ENCODE data around the gene LRGUK.

The LRGUK gene

DNA sequence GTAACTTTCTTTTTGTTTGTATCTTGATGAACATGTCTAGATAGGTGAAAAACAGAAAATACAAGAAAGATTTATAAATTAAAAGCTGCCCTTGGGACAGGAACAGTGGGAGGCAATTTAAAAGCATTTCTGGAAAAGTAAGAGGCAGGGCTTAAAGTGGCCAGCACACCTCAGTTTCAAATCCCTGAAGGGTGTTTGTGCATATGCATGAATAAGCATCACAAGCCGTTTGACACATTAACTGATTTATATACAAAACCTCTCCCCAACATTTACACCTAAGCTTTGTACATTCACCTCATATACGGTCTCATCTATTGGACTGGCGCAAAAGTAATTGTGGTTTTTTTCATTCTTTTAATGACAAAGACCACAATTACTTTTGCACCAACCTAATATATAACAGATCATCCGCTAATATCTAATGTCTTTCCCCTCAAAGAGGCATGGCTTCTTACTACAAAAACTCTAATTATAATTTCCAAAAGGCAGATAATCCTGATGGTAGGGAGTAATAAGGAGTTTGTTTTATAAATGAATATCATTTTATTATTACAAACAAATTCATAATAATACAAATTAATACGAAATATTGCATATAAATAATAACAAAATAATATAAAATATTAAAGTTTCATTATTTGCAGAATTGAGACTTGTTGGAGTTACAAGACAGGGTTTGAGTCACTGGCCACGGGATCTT, 48.3 kb downstream of the LRGUK start:
- Histone ChIP-seq H3K36me3 (replicated peaks) (no peaks in the 10 kb centered on the region), H3K27me3 (replicated peaks) (no peaks in the 10 kb centered on the region), H3K27ac (no peak overlapping the region), H3K4me3 (ENCODE audit: low read depth, low read length) (no peak overlapping the region)
- in situ Hi-C loops (cut with HindIII; ENCODE audit: low pct_ligation_motif_present, low sequenced_read_pairs) = no loop called here
- TF ChIP-seq, protein P1, sequence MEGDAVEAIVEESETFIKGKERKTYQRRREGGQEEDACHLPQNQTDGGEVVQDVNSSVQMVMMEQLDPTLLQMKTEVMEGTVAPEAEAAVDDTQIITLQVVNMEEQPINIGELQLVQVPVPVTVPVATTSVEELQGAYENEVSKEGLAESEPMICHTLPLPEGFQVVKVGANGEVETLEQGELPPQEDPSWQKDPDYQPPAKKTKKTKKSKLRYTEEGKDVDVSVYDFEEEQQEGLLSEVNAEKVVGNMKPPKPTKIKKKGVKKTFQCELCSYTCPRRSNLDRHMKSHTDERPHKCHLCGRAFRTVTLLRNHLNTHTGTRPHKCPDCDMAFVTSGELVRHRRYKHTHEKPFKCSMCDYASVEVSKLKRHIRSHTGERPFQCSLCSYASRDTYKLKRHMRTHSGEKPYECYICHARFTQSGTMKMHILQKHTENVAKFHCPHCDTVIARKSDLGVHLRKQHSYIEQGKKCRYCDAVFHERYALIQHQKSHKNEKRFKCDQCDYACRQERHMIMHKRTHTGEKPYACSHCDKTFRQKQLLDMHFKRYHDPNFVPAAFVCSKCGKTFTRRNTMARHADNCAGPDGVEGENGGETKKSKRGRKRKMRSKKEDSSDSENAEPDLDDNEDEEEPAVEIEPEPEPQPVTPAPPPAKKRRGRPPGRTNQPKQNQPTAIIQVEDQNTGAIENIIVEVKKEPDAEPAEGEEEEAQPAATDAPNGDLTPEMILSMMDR (IDR thresholded peaks at IDR 0.05; ENCODE audit: low read depth, low read length, missing control alignments) = no peak
- DNase-seq = no peak

GRCh38 chr7:134176037-134176350, 48.9 kb downstream of the LRGUK start:
- in situ Hi-C loops (cut with HindIII; ENCODE audit: low pct_ligation_motif_present, low sequenced_read_pairs) = no loop called here
- DNase-seq = no peak
- TF ChIP-seq, protein P1 (IDR thresholded peaks at IDR 0.05; ENCODE audit: low read depth, low read length, missing control alignments) = no peak
- H3K27me3 ChIP-seq (replicated peaks) = no peaks in the 10 kb centered on the region
- H3K27ac ChIP-seq = no peak overlapping the region
- H3K4me3 ChIP-seq (ENCODE audit: low read depth, low read length) = no peak overlapping the region
- H3K36me3 ChIP-seq (replicated peaks) = no peaks in the 10 kb centered on the region

DNA sequence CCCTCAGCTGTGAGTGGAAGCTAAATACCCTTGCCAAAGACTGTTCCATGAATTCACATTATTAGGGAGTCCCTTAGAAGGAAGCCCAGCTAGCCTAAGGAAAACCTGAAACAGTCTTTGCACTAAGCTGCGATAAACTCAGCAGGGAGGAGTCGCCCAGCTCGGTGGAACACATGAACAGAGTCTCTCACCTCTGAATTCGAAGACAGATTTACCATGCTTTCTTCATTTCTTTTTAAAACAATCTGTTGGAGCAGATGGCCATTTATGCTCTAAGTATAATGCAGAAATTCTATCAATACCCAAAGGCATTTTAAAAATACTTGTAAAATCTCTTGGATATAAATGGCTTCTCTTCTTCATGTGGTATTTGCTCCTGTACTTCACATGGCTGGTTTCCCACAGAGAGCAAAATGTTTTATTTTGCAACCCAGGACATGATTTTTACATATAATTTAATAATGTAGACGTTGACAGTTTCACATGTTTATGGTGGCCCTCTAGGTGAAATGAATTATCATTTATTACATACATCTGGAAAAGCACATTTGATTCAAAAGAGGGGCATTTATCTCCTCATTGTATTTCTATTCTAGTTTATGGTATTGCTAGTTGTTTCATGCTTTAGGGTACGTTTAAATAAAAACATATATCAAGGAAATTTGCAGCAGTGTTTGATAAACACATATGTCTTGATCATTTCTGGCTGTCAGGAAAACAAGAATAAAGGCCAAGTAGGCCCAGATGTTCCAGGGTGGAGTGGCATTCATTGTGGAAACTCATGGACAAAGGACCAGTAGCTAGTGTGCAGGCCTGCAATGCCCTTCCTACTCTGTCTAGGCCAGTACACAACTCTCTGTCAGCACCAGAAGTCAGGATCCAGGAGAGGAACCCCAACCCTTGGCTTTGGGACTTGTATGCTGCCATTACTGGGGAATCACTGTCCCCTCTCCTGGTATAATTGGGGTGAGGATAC, 52.2 kb downstream of the LRGUK start:
- Histone ChIP-seq H3K27me3 (replicated peaks) (no peaks in the 10 kb centered on the region), H3K36me3 (replicated peaks) (no peaks in the 10 kb centered on the region), H3K27ac (no peak overlapping the region), H3K4me3 (ENCODE audit: low read depth, low read length) (no peak overlapping the region)
- TF ChIP-seq, protein P1 (IDR thresholded peaks at IDR 0.05; ENCODE audit: low read depth, low read length, missing control alignments) = no peak
- in situ Hi-C loops (cut with HindIII; ENCODE audit: low pct_ligation_motif_present, low sequenced_read_pairs) = no loop called here
- DNase-seq = no peak

DNA sequence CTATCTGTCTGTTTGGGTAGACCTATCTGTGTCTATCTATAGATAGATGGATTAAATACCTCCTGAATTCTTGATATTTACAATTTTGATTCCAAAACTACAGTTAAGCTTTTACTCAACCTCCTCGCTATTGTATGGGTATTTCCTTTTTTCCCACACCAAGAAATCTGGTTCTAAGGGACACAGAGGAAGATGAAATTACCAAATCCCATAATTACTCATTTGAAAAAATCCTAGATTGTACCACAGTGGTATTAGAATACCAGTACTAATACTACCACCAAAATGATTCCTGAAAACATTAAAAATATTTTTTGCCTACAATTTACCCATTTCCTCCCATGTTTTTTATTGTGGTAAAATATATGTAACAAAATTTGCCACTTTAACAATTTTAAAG, 53.2 kb downstream of the LRGUK start:
- no peaks in the 10 kb centered on the region for H3K27me3 ChIP-seq (replicated peaks)
- H3K4me3 ChIP-seq (ENCODE audit: low read depth, low read length) = no peak overlapping the region
- DNase-seq = no peak
- TF ChIP-seq, protein P1 (IDR thresholded peaks at IDR 0.05; ENCODE audit: low read depth, low read length, missing control alignments) = no peak
- no peaks in the 10 kb centered on the region for H3K36me3 ChIP-seq (replicated peaks)
- no peak overlapping the region for H3K27ac ChIP-seq
- in situ Hi-C loops (cut with HindIII; ENCODE audit: low pct_ligation_motif_present, low sequenced_read_pairs) = no loop called here

DNA sequence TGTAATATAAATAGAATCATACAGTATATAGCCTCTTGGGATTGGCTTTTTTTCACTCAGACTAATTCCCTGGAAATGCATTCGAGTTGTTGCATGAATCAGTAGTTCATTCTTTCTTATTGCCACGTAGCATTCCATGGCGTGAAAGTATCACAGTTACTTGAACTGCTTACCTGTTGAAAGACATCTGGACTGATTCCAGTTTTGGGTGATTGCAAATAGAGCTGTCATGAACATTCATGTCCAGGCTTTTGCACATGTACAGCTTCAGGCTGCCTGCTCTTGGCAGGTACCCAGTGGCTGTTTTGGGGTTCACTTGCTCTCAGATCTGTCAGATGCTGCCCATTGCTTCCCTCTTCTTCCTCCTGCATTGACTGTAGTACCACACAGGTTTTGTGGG, 54.9 kb downstream of the LRGUK start:
- no peaks in the 10 kb centered on the region for H3K27me3 ChIP-seq (replicated peaks)
- no peaks in the 10 kb centered on the region for H3K36me3 ChIP-seq (replicated peaks)
- TF ChIP-seq, protein P1 (IDR thresholded peaks at IDR 0.05; ENCODE audit: low read depth, low read length, missing control alignments) = no peak
- DNase-seq = no peak
- in situ Hi-C loops (cut with HindIII; ENCODE audit: low pct_ligation_motif_present, low sequenced_read_pairs) = no loop called here
- H3K27ac ChIP-seq = no peak overlapping the region
- no peak overlapping the region for H3K4me3 ChIP-seq (ENCODE audit: low read depth, low read length)
